GM18508 (cell line): Measurements from ENCODE around the gene KRT78.

Experiments
- ATAC-seq: cut with Tn5 transposase; IDR thresholded peaks from one replicate; pipeline ENCODE4 v1.9.1; 2021; ENCODE audit warnings: moderate number of reproducible peaks; ENCODE audit not compliant: insufficient read depth, unreplicated experiment

Gene KRT78

GRCh38 chr12:52788192-52788875 is 60.5 kb downstream of the KRT78 start:
- no peak for ATAC-seq
